ENCODE data around the gene PMF1.
A peak's percentile ranks its signal among the peaks of the same experiment; 100 is the strongest.

PMF1 gene

DNA sequence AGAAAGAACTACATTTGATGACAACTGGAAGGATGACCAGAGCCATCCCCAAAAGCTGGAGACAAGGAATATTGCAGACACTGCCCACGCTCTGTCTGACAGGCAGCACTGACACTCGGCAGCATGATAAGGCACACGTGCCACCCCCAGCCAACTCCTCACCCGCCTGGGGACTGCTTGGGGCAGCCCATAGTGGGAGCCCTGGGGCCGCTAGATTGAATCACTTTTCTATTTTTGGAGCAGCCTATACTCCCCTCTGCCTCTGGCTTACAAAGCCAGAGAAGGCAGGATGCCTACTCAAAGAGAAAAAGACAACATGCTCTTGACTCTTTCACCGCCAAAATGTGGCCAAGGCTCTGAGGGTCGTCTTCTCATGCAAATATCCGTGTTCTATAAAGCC is 68.5 kb downstream of the PMF1 start:
- H3K4me3 ChIP-seq (ENCODE audit: low read depth, low read length) = no peak overlapping the region
- no peaks in the 10 kb centered on the region for H3K79me2 ChIP-seq
- no peaks in the 10 kb centered on the region for H3K9me3 ChIP-seq (ENCODE audit: control insufficient read depth, low read length)
- peak overlapping the region; percentile 78 for H3K27ac ChIP-seq
- H3K4me2 ChIP-seq (ENCODE audit: low read length) = peak overlapping the region; percentile 83
- H3K36me3 ChIP-seq (ENCODE audit: control insufficient read depth, insufficient read depth, low read length) = no peaks in the 10 kb centered on the region
- H3K9ac ChIP-seq = no peak overlapping the region
- H2AFZ ChIP-seq = no peak overlapping the region
- H3K4me1 ChIP-seq = peaks cover 9% of the 10 kb centered on the region
- no peaks in the 10 kb centered on the region for H3K27me3 ChIP-seq (ENCODE audit: control insufficient read depth, insufficient read depth, low read length)
- TF ChIP-seq, protein P1, sequence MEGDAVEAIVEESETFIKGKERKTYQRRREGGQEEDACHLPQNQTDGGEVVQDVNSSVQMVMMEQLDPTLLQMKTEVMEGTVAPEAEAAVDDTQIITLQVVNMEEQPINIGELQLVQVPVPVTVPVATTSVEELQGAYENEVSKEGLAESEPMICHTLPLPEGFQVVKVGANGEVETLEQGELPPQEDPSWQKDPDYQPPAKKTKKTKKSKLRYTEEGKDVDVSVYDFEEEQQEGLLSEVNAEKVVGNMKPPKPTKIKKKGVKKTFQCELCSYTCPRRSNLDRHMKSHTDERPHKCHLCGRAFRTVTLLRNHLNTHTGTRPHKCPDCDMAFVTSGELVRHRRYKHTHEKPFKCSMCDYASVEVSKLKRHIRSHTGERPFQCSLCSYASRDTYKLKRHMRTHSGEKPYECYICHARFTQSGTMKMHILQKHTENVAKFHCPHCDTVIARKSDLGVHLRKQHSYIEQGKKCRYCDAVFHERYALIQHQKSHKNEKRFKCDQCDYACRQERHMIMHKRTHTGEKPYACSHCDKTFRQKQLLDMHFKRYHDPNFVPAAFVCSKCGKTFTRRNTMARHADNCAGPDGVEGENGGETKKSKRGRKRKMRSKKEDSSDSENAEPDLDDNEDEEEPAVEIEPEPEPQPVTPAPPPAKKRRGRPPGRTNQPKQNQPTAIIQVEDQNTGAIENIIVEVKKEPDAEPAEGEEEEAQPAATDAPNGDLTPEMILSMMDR (IDR thresholded peaks at IDR 0.05) = no peak

DNA sequence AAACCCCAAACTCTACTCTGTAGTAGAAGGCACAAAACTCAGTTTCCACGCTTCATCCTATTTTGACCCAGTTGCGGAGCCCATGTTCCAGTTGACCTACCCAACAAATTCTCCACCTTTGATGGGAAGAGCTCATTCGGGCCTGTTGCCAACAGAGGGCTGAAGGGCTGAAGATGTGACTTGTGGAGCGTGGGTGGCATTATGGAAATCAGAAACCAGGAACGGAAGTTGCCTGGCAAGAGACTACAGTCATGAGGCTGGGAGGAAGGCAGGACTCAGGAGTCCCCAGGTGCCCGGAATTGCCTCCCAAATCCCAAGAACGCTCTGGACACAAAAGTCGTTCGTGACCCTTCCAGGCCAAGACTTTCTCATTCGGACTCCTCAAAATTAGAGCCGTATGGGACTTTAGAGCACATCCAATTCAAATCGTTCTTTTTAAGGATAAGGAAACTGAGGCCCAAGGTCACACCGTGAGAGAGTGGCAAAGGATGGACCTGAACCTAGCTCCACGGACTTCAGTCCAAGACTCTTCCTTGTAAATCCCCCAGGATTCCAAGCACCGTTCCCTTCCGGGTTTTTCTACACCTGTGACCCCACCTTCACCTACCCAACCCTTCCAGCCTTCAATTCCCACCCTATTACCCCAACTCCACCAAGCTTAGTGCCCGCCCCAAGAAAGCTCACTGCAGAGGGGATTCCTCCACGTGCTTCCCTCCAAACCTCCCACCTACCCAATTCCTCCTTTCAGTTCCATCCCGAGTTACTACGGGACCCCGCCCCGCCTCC is 69.1 kb downstream of the PMF1 start:
- Histone ChIP-seq H3K27ac (peak overlapping the region; percentile 78), H3K27me3 (ENCODE audit: control insufficient read depth, insufficient read depth, low read length) (no peaks in the 10 kb centered on the region), H3K79me2 (no peaks in the 10 kb centered on the region), H3K36me3 (ENCODE audit: control insufficient read depth, insufficient read depth, low read length) (no peaks in the 10 kb centered on the region), H3K9ac (peak overlapping the region; percentile 76), H3K4me2 (ENCODE audit: low read length) (peak overlapping the region; percentile 83), H3K4me3 (ENCODE audit: low read depth, low read length) (peak overlapping the region; percentile 92), H3K9me3 (ENCODE audit: control insufficient read depth, low read length) (no peaks in the 10 kb centered on the region), H3K4me1 (peaks cover 9% of the 10 kb centered on the region), H2AFZ (peak overlapping the region; percentile 77)
- TF ChIP-seq, protein P1 (IDR thresholded peaks at IDR 0.05) = no peak

DNA sequence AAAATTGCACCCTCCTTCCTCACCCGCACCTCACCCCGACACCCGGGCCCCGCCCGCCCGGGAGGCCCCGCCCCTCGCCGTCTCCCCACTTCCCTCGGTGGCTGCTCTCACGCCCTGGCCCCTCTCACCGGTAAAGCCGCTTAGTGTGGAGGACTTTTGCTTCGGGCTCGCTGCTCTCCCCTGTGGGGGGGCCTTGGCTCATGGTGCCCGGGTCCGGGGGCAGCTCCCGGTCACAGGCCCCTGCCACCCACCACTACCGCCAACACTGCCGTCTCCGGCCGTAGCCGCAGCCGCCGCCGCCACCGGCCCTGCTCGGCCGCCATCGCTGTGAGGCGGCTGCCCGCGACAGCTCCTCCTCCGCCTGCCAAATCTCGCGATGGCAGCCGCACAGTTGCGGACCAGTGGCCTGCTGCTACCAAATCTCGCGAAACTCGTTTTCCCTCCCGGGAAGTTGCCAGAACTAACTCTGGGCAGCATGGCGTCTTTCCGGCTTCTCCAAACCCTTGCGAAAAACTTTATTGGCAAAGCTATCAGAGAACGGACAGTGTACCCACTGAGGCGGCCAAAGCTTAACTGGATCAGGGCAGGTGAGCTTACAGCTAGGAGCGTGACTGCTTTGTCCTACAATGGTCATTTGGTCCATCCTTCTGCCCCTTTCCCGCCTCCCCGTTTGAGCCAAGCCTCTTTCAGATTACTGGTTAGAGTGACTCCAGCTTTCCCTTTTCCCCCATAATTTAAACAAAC is 69.8 kb downstream of the PMF1 start, which contains the start of gene SMG5:
Gene SMG5, minus strand, starts transcription at position 347 of the 744 bp plus-strand sequence. Its CDS starts 145 bp downstream, at position 202.
- TF ChIP-seq, protein P1 (IDR thresholded peaks at IDR 0.05) = no peak
- peaks cover 9% of the 10 kb centered on the region for H3K4me1 ChIP-seq

DNA sequence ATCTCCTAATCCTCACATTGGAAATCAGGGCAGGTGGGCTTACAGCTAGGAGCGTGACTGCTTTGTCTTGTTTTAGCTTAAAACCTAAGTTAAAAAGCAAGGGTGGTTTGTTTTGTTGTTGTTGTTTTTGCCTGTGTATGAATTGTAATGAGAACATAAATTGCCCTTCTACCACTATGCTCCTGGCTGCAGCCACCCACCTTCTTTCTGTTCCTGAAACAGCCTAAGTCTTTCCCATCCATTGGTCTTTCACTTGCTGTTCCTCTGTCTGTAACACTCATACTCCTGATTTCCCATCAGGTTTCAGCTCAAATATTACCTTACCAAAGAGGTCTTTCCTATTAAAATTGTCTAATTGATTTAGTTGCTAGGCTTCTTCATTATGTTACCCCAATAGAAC is 70.7 kb downstream of the PMF1 start:
- peak overlapping the region; percentile 77 for H2AFZ ChIP-seq
- peak overlapping the region; percentile 6 for H3K9ac ChIP-seq
- TF ChIP-seq, protein P1 (IDR thresholded peaks at IDR 0.05) = no peak
- no peaks in the 10 kb centered on the region for H3K36me3 ChIP-seq (ENCODE audit: control insufficient read depth, insufficient read depth, low read length)
- no peaks in the 10 kb centered on the region for H3K27me3 ChIP-seq (ENCODE audit: control insufficient read depth, insufficient read depth, low read length)
- no peaks in the 10 kb centered on the region for H3K79me2 ChIP-seq
- peaks cover 9% of the 10 kb centered on the region for H3K4me1 ChIP-seq
- peak overlapping the region; percentile 92 for H3K4me3 ChIP-seq (ENCODE audit: low read depth, low read length)
- no peaks in the 10 kb centered on the region for H3K9me3 ChIP-seq (ENCODE audit: control insufficient read depth, low read length)
- peak overlapping the region; percentile 78 for H3K27ac ChIP-seq
- H3K4me2 ChIP-seq (ENCODE audit: low read length) = peak overlapping the region; percentile 94

More for the DNA sequence above, 69.8 kb downstream of the PMF1 start, which contains the start of gene SMG5:
- H3K27ac ChIP-seq = peak within 1 kb of the TSS; percentile 78
- peak within 1 kb of the TSS; percentile 76 for H3K9ac ChIP-seq
- H3K4me2 ChIP-seq (ENCODE audit: low read length) = peak within 1 kb of the TSS; percentile 94
- no peaks in the 10 kb centered on the region for H3K36me3 ChIP-seq (ENCODE audit: control insufficient read depth, insufficient read depth, low read length)
- peak within 1 kb of the TSS; percentile 92 for H3K4me3 ChIP-seq (ENCODE audit: low read depth, low read length)
- no peaks in the 10 kb centered on the region for H3K27me3 ChIP-seq (ENCODE audit: control insufficient read depth, insufficient read depth, low read length)
- no peaks in the 10 kb centered on the region for H3K9me3 ChIP-seq (ENCODE audit: control insufficient read depth, low read length)
- H3K79me2 ChIP-seq = no peaks in the 10 kb centered on the region
- peak within 1 kb of the TSS; percentile 77 for H2AFZ ChIP-seq

All from parathyroid adenoma (tissue), 2 donors.